Smooth muscle cell (in vitro differentiated cells): ENCODE measurements around the gene OSBPL7. TPM values are rescaled to one million over a fixed set of nuclear protein-coding genes. Genes with fewer than 3 reads are reported as not detected.

Source experiments
- DNase-seq: peaks from one replicate; lab custom pipeline; 2025; ENCODE audit not compliant: unreplicated experiment; lab: John Stamatoyannopoulos, UW
- H2AFZ ChIP-seq: fragments of 200-600 bp; sonication (generic); 2 replicates; pipeline ENCODE4 v1.6.0; 2016; ENCODE audit warnings: antibody characterized with exemption, low read depth, mild to moderate bottlenecking
- H3F3A ChIP-seq: fragments of 200-600 bp; sonication (generic); 2 replicates; pipeline ENCODE4 v1.6.0; 2017; ENCODE audit warnings: antibody characterized with exemption, low read depth
- H3K27ac ChIP-seq: fragments of 200-600 bp; sonication (generic); 2 replicates; pipeline ENCODE4 v1.5.1; 2016; ENCODE audit warnings: low read depth, mild to moderate bottlenecking
- H3K27me3 ChIP-seq: fragments of 200-600 bp; sonication (generic); 2 replicates; pipeline ENCODE4 v1.6.1; 2016; ENCODE audit warnings: low read depth, mild to moderate bottlenecking
- H3K36me3 ChIP-seq: fragments of 200-600 bp; sonication (generic); 2 replicates; pipeline ENCODE4 v1.5.1; 2016; ENCODE audit warnings: low read depth
- H3K4me1 ChIP-seq: fragments of 200-600 bp; sonication (generic); 2 replicates; pipeline ENCODE4 v1.5.1; 2016; ENCODE audit warnings: low read depth
- H3K4me2 ChIP-seq: fragments of 200-600 bp; sonication (generic); 2 replicates; pipeline ENCODE4 v1.6.0; 2016; ENCODE audit warnings: mild to moderate bottlenecking
- H3K4me3 ChIP-seq: fragments of 200-600 bp; sonication (generic); 2 replicates; pipeline ENCODE4 v1.5.1; 2016; ENCODE audit warnings: mild to moderate bottlenecking
- H3K79me2 ChIP-seq: fragments of 200-600 bp; sonication (generic); 2 replicates; pipeline ENCODE4 v1.6.0; 2016; ENCODE audit warnings: low read depth, mild to moderate bottlenecking
- H3K9ac ChIP-seq: fragments of 200-600 bp; sonication (generic); 2 replicates; pipeline ENCODE4 v1.6.0; 2016; ENCODE audit warnings: low read depth
- H3K9me3 ChIP-seq: fragments of 200-600 bp; sonication (generic); replicated peaks from 2 replicates; pipeline ENCODE4 v1.5.1; 2016; ENCODE audit warnings: low read depth
- H4K20me1 ChIP-seq: fragments of 200-600 bp; sonication (generic); 2 replicates; pipeline ENCODE4 v1.6.0; 2016; ENCODE audit warnings: low read depth
- CTCF ChIP-seq: fragments of 200-600 bp; sonication (generic); IDR thresholded peaks from 2 replicates; pipeline ENCODE4 v1.5.1; 2017; ENCODE audit warnings: borderline replicate concordance, mild to moderate bottlenecking, antibody characterized with exemption; ENCODE audit not compliant: insufficient read depth, poor library complexity, severe bottlenecking
- WGBS: methylation state at CpG from one replicate; pipeline ENCODE4 v1.1.7; 2016; ENCODE audit warnings: low lambda C conversion rate; 5-methylcytosine and 5-hydroxymethylcytosine counted together
- polyA plus RNA-seq: library from polyadenylated mRNA; unstranded; fragments of >200 nt; fragmentation: Nextera tagmentation; extraction: Ambion mirVana; gene quantifications from 2 replicates; pipeline ENCODE4 v1.2.1, GENCODE V29; 2016
- total RNA-seq: library from RNA; depleted of rRNA; stranded (reverse); fragments of >200 nt; gene quantifications from 2 replicates; pipeline ENCODE4 v1.2.3, GENCODE V29; 2014

OSBPL7 gene
- total and polyA plus RNA-seq, 2 experiments from 2014 or later = 3.7 to 6.3 TPM

- peak overlapping the region; percentile 88 for H3K4me2 ChIP-seq
- no peaks in the 10 kb centered on the region for H4K20me1 ChIP-seq
- no peak for DNase-seq
- H3K9ac ChIP-seq = peak overlapping the region; percentile 57
- H3K4me1 ChIP-seq = peaks cover 5% of the 10 kb centered on the region
- H3K36me3 ChIP-seq = no peaks in the 10 kb centered on the region
- no peaks in the 10 kb centered on the region for H3K27me3 ChIP-seq
- H3K27ac ChIP-seq = peak overlapping the region; percentile 43
- H3F3A ChIP-seq = no peaks in the 10 kb centered on the region
- peak overlapping the region; percentile 74 for H3K4me3 ChIP-seq
- no peak for TF ChIP-seq CTCF
- H3K79me2 ChIP-seq = peaks cover 25% of the 10 kb centered on the region
- no peaks in the 10 kb centered on the region for H3K9me3 ChIP-seq
- 85% methylated on average over 18 of the region's 18 CpGs for WGBS
- peak overlapping the region; percentile 28 for H2AFZ ChIP-seq
Measured at GRCh38 chr17:47830396-47831002, 8.9 kb upstream of the OSBPL7 start.

GRCh38 chr17:47829870-47830269, 8.3 kb upstream of the OSBPL7 start:
- H3K4me3 ChIP-seq = no peak overlapping the region
- DNase-seq = no peak

GRCh38 chr17:47823519-47823918, 1.9 kb upstream of the OSBPL7 start:
- no peak overlapping the region for H3K27ac ChIP-seq
- 97% methylated on average over 4 of the region's 4 CpGs for WGBS
- H3F3A ChIP-seq = no peaks in the 10 kb centered on the region

More at GRCh38 chr17:47829870-47830269, 8.3 kb upstream of the OSBPL7 start:
- Histone ChIP-seq H3K9ac (no peak overlapping the region), H3K36me3 (no peaks in the 10 kb centered on the region), H3K4me2 (no peak overlapping the region), H3K4me1 (peaks cover 5% of the 10 kb centered on the region), H3F3A (no peaks in the 10 kb centered on the region), H2AFZ (no peak overlapping the region), H3K27ac (no peak overlapping the region), H3K9me3 (no peaks in the 10 kb centered on the region), H3K79me2 (peaks cover 25% of the 10 kb centered on the region), H4K20me1 (no peaks in the 10 kb centered on the region), H3K27me3 (no peaks in the 10 kb centered on the region)
- TF ChIP-seq CTCF = no peak
- WGBS = 95% methylated on average over 3 of the region's 3 CpGs

More at GRCh38 chr17:47823519-47823918, 1.9 kb upstream of the OSBPL7 start:
- Histone ChIP-seq H4K20me1 (no peaks in the 10 kb centered on the region), H3K9me3 (no peaks in the 10 kb centered on the region), H3K79me2 (no peaks in the 10 kb centered on the region), H3K4me1 (peaks cover 11% of the 10 kb centered on the region), H3K36me3 (no peaks in the 10 kb centered on the region), H3K27me3 (no peaks in the 10 kb centered on the region), H3K4me3 (no peak overlapping the region), H2AFZ (no peak overlapping the region), H3K4me2 (no peak overlapping the region), H3K9ac (no peak overlapping the region)
- no peak for TF ChIP-seq CTCF
- no peak for DNase-seq
